ENCODE measurements around the gene OXGR1.

OXGR1 gene

DNA sequence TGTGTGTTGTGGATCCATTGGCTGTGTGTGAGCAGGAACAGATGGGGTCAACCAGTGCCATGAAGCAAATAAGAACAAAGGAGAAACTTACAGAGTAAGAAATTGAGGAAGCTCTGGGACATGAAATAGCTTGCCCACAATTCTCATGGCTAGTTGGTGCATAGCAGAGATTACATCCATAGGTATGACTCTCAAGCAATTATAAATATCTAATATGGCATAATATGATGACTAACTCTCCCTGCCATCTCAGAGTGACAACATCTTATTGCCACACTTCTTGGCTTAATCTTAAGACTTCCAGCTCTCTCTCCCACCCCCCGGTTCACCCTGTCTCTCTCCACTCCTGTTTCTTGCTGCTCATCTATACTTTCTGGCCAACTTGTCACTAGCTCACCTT, 53.3 kb downstream of the OXGR1 start:
- TF ChIP-seq, protein P1, sequence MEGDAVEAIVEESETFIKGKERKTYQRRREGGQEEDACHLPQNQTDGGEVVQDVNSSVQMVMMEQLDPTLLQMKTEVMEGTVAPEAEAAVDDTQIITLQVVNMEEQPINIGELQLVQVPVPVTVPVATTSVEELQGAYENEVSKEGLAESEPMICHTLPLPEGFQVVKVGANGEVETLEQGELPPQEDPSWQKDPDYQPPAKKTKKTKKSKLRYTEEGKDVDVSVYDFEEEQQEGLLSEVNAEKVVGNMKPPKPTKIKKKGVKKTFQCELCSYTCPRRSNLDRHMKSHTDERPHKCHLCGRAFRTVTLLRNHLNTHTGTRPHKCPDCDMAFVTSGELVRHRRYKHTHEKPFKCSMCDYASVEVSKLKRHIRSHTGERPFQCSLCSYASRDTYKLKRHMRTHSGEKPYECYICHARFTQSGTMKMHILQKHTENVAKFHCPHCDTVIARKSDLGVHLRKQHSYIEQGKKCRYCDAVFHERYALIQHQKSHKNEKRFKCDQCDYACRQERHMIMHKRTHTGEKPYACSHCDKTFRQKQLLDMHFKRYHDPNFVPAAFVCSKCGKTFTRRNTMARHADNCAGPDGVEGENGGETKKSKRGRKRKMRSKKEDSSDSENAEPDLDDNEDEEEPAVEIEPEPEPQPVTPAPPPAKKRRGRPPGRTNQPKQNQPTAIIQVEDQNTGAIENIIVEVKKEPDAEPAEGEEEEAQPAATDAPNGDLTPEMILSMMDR (conservative IDR thresholded peaks at IDR 0.05; ENCODE audit: low read depth, low read length), result no peak
- Histone ChIP-seq H3K4me3 (IDR thresholded peaks at IDR 0.05; ENCODE audit: insufficient read depth, low read depth, low read length) (no peak overlapping the region), H3K27ac (no peak overlapping the region), H3K36me3 (ENCODE audit: insufficient read depth) (no peaks in the 10 kb centered on the region), H3K4me1 (ENCODE audit: low read depth, poor library complexity, severe bottlenecking) (no peaks in the 10 kb centered on the region), H4K20me1 (ENCODE audit: insufficient read depth) (no peaks in the 10 kb centered on the region), H3K27me3 (ENCODE audit: insufficient read depth, low read depth) (no peaks in the 10 kb centered on the region), H3K9ac (no peak overlapping the region), H3K79me2 (ENCODE audit: insufficient read depth, low read depth) (no peaks in the 10 kb centered on the region), H3K4me2 (no peak overlapping the region), H2AFZ (ENCODE audit: low read depth) (no peak overlapping the region)

DNA sequence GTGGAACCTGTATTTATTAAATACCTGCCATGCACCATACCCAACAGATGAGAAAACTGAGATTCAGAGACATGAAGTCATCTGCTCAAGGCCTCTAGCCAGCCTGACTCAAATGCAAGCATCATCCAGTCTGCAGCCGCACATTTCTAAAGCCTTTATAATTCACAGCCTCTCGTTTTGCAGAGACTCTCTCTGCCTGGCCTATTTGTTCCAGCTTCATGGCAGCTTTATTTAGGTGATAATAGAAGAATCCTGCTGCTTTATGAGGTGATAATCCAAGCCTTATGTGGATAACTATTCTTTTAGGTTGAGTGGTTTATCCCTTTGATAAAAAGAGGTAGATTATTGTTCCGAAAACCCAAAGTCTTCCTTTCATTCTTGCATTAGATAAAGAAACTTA, 58.4 kb downstream of the OXGR1 start:
- Histone ChIP-seq H3K4me3 (IDR thresholded peaks at IDR 0.05; ENCODE audit: insufficient read depth, low read depth, low read length) (no peak overlapping the region), H2AFZ (ENCODE audit: low read depth) (no peak overlapping the region), H3K4me1 (ENCODE audit: low read depth, poor library complexity, severe bottlenecking) (no peaks in the 10 kb centered on the region), H3K36me3 (ENCODE audit: insufficient read depth) (no peaks in the 10 kb centered on the region), H3K27me3 (ENCODE audit: insufficient read depth, low read depth) (no peaks in the 10 kb centered on the region), H3K4me2 (no peak overlapping the region), H4K20me1 (ENCODE audit: insufficient read depth) (no peaks in the 10 kb centered on the region), H3K9ac (no peak overlapping the region), H3K79me2 (ENCODE audit: insufficient read depth, low read depth) (no peaks in the 10 kb centered on the region), H3K27ac (no peak overlapping the region)
- TF ChIP-seq, protein P1 (conservative IDR thresholded peaks at IDR 0.05; ENCODE audit: low read depth, low read length), result no peak
